K562 (cell line): Measurements from ENCODE around the gene BOLA3. TPM values are rescaled to one million over a fixed set of nuclear protein-coding genes. Genes with fewer than 3 reads are reported as not detected.
A peak's percentile ranks its signal among the peaks of the same experiment; 100 is the strongest.

Experiments
- AFF1 ChIP-seq, 2 experiments: fragments of 450-650 bp; IDR thresholded peaks; 2 replicates each; pipeline ENCODE4 v1.6.1; 2018; ENCODE audit warnings: mild to moderate bottlenecking in 2 of 2, low read depth in 1 of 2; ENCODE audit not compliant: partially characterized antibody in 2 of 2
- GABPA ChIP-seq: fragments of 200-800 bp; sonication (Bioruptor generic); conservative IDR thresholded peaks from 2 replicates; pipeline ENCODE4 v1.6.1; 2016; ENCODE audit warnings: low read depth, missing genetic modification characterization, missing compliant biosample characterization
- NR2C1 ChIP-seq, 2 experiments: fragments of 450-650 bp; IDR thresholded peaks; 2 replicates each; pipeline ENCODE4 v1.6.1; 2017; ENCODE audit warnings: mild to moderate bottlenecking in 2 of 2, antibody characterized with exemption in 1 of 2, inconsistent platforms in 1 of 2, missing compliant biosample characterization in 1 of 2, missing genetic modification characterization in 1 of 2
- NRF1 ChIP-seq, 2 experiments: fragments of 450-650 bp; IDR thresholded peaks in 1 of 2; conservative IDR thresholded peaks in 1 of 2; 2 replicates each; pipeline ENCODE4 v1.6.1; 2014; ENCODE audit warnings: mild to moderate bottlenecking in 2 of 2
- PTRF ChIP-seq: fragments of 450-650 bp; IDR thresholded peaks from 2 replicates; pipeline ENCODE4 v1.6.1; 2016; ENCODE audit warnings: mild to moderate bottlenecking, missing genetic modification characterization, missing compliant biosample characterization
- SMARCA5 ChIP-seq: fragments of 450-650 bp; IDR thresholded peaks from 2 replicates; pipeline ENCODE4 v1.6.1; 2016
- SUPT5H ChIP-seq: fragments of 450-650 bp; IDR thresholded peaks from 2 replicates; pipeline ENCODE4 v1.6.1; 2016
- TAF1 ChIP-seq: IDR thresholded peaks from 2 replicates; pipeline ENCODE4 v1.6.1; 2011; ENCODE audit warnings: mild to moderate bottlenecking, low read length, moderate library complexity; ENCODE audit not compliant: insufficient read depth, control insufficient read depth, severe bottlenecking; ENCODE audit errors: extremely low read depth
- ZNF184 ChIP-seq: sonication (generic); formaldehyde crosslinking; IDR thresholded peaks from 2 replicates; pipeline ENCODE4 v1.5.0; 2020; ENCODE audit warnings: missing genetic modification reagents
- polyA plus RNA-seq, 8 experiments: library from polyadenylated mRNA; depleted of rRNA in 4 of 8; stranded (reverse) in 5 of 8; unstranded in 3 of 8; fragments of >200 nt; fragmentation: Nextera tagmentation in 2 of 8; fragmentation: Illumina TruSeq in 1 of 8; extraction: Ambion mirVana in 2 of 8; extraction: Trizol in 1 of 8; gene quantifications; 2 replicates each; pipeline versions ENCODE4 v1.2.1 to v1.2.3, GENCODE V29; 2011 to 2014; ENCODE audit warnings: inconsistent platforms in 1 of 8, missing spikeins in 1 of 8
- total RNA-seq, 7 experiments: library from RNA; depleted of rRNA in 6 of 7; stranded (reverse); fragments of >200 nt in 6 of 7; fragmentation: Illumina TruSeq in 2 of 7; extraction: Trizol in 2 of 7; gene quantifications; 2 replicates each; pipeline versions ENCODE4 v1.2.1 to v1.2.3, GENCODE V29; 2011 to 2021; ENCODE audit warnings: low replicate concordance in 1 of 7
- TF ChIP-seq, protein P1 (sequence below), 2 experiments: fragments of 450-650 bp in 1 of 2; sonication (generic) in 1 of 2; formaldehyde crosslinking in 1 of 2; IDR thresholded peaks; 2 replicates each; pipeline versions ENCODE4 v1.7.1 to v1.9.0; 2016 to 2022; ENCODE audit warnings: inconsistent platforms in 1 of 2, mild to moderate bottlenecking in 1 of 2, missing genetic modification reagents in 1 of 2
- TF ChIP-seq, protein P2 (sequence below): IDR thresholded peaks from 2 replicates; pipeline ENCODE4 v1.6.1; 2014; ENCODE audit warnings: antibody characterized with exemption

The BOLA3 gene
- total and polyA plus RNA-seq, 9 of the 15 experiments (the other 6 are each of a cell fraction or from before 2014, with no cell fraction given), result 149 to 619 (median 255) TPM

GRCh38 chr2:74179063-74179865 is 31.6 kb upstream of the BOLA3 start (continued):
- TF ChIP-seq, protein P1, sequence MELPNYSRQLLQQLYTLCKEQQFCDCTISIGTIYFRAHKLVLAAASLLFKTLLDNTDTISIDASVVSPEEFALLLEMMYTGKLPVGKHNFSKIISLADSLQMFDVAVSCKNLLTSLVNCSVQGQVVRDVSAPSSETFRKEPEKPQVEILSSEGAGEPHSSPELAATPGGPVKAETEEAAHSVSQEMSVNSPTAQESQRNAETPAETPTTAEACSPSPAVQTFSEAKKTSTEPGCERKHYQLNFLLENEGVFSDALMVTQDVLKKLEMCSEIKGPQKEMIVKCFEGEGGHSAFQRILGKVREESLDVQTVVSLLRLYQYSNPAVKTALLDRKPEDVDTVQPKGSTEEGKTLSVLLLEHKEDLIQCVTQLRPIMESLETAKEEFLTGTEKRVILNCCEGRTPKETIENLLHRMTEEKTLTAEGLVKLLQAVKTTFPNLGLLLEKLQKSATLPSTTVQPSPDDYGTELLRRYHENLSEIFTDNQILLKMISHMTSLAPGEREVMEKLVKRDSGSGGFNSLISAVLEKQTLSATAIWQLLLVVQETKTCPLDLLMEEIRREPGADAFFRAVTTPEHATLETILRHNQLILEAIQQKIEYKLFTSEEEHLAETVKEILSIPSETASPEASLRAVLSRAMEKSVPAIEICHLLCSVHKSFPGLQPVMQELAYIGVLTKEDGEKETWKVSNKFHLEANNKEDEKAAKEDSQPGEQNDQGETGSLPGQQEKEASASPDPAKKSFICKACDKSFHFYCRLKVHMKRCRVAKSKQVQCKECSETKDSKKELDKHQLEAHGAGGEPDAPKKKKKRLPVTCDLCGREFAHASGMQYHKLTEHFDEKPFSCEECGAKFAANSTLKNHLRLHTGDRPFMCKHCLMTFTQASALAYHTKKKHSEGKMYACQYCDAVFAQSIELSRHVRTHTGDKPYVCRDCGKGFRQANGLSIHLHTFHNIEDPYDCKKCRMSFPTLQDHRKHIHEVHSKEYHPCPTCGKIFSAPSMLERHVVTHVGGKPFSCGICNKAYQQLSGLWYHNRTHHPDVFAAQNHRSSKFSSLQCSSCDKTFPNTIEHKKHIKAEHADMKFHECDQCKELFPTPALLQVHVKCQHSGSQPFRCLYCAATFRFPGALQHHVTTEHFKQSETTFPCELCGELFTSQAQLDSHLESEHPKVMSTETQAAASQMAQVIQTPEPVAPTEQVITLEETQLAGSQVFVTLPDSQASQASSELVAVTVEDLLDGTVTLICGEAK (IDR thresholded peaks at IDR 0.05), result 0 out of 2 replicates have a peak, but pooled peaks have one; percentile 26
- TF ChIP-seq, protein P1 (CRISPR knock-in tag; IDR thresholded peaks at IDR 0.05), result no peak
- TF ChIP-seq PTRF (tag) (no peak), SUPT5H (peak; percentile 45), GABPA (tag) (peak; percentile 52), NRF1 (conservative IDR thresholded peaks at IDR 0.05 in 1 of 2, IDR thresholded peaks at IDR 0.05 in 1 of 2) (peak in 1 of 2 experiments; percentile 42; a peak in 1 of 4 replicates), AFF1 (IDR thresholded peaks at IDR 0.05; ENCODE audit: low read depth in 1 of 2, partially characterized antibody in 2 of 2) (peak in 1 of 2 experiments; percentile 53), SMARCA5 (peak; percentile 58; the same call in 1 of the 2 replicates), TAF1 (no peak), NR2C1 (IDR thresholded peaks at IDR 0.05) (peak; percentile 15; the same call in 1 of the 2 replicates), NR2C1 (tag; IDR thresholded peaks at IDR 0.05) (0 out of 2 replicates have a peak, but pooled peaks have one; percentile 20), ZNF184 (no peak)
- TF ChIP-seq, protein P2, sequence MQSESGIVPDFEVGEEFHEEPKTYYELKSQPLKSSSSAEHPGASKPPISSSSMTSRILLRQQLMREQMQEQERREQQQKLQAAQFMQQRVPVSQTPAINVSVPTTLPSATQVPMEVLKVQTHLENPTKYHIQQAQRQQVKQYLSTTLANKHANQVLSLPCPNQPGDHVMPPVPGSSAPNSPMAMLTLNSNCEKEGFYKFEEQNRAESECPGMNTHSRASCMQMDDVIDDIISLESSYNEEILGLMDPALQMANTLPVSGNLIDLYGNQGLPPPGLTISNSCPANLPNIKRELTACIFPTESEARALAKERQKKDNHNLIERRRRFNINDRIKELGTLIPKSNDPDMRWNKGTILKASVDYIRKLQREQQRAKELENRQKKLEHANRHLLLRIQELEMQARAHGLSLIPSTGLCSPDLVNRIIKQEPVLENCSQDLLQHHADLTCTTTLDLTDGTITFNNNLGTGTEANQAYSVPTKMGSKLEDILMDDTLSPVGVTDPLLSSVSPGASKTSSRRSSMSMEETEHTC, result no peak
